Ishikawa (cell line): Measurements from ENCODE around the gene CLDN1.

Source experiments
- CEBPB ChIP-seq: IDR thresholded peaks from 2 replicates; pipeline ENCODE4 v1.6.1; 2012
- CREB1 ChIP-seq: IDR thresholded peaks from 2 replicates; pipeline ENCODE4 v1.6.1; 2012; ENCODE audit warnings: low read depth
- EGR1 ChIP-seq: IDR thresholded peaks from 2 replicates; pipeline ENCODE4 v1.6.1; 2012
- EP300 ChIP-seq: IDR thresholded peaks from 2 replicates; pipeline ENCODE4 v1.6.1; 2012; ENCODE audit warnings: borderline replicate concordance
- FOXM1 ChIP-seq: IDR thresholded peaks from 2 replicates; pipeline ENCODE4 v1.6.1; 2012; ENCODE audit warnings: low read depth, borderline replicate concordance
- NFIC ChIP-seq: IDR thresholded peaks from 2 replicates; pipeline ENCODE4 v1.6.1; 2012
- RAD21 ChIP-seq: IDR thresholded peaks from 2 replicates; pipeline ENCODE4 v1.6.1; 2012; ENCODE audit warnings: low read depth
- TAF1 ChIP-seq: IDR thresholded peaks from 2 replicates; pipeline ENCODE4 v1.6.1; 2012; ENCODE audit warnings: low read depth, mild to moderate bottlenecking
- TCF12 ChIP-seq: IDR thresholded peaks from 2 replicates; pipeline ENCODE4 v1.6.1; 2012; ENCODE audit warnings: low read depth
- TEAD4 ChIP-seq: IDR thresholded peaks from 2 replicates; pipeline ENCODE4 v1.6.1; 2012
- USF1 ChIP-seq: IDR thresholded peaks from 2 replicates; pipeline ENCODE4 v1.6.1; 2012
- YY1 ChIP-seq: IDR thresholded peaks from 2 replicates; pipeline ENCODE4 v1.6.1; 2012; ENCODE audit warnings: low read depth
- ZBTB7A ChIP-seq: IDR thresholded peaks from 2 replicates; pipeline ENCODE4 v1.6.1; 2012; ENCODE audit warnings: low read depth
- TF ChIP-seq, protein P1 (sequence below): IDR thresholded peaks from 2 replicates; pipeline ENCODE4 v1.6.1; 2012
- TF ChIP-seq, protein P2 (sequence below): IDR thresholded peaks from 2 replicates; pipeline ENCODE4 v1.6.1; 2012; ENCODE audit warnings: low read depth, mild to moderate bottlenecking

The CLDN1 gene

DNA sequence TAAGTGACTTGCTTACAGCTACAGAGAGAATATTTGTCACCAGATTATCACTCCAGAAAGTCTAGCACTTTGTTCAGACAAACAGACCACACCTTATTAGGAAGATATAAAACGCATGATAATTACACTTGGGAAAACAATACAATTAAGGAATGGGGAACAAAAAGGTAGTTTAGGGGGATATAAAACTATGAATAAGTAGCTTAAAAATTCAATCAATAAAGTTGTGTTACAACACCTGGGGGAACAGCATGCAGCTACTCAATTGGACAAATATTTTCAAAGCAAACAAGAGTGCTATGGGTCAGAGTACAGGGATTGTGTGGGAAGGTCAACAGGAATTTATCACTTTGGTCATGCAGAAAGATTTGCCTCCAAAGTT, 15.1 kb downstream of the CLDN1 start:
- TF ChIP-seq RAD21: no peak
- TF ChIP-seq, protein P1, sequence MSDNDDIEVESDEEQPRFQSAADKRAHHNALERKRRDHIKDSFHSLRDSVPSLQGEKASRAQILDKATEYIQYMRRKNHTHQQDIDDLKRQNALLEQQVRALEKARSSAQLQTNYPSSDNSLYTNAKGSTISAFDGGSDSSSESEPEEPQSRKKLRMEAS: no peak
- no peak for TF ChIP-seq EP300
- no peak for TF ChIP-seq ZBTB7A
- TF ChIP-seq TEAD4: no peak
- no peak for TF ChIP-seq EGR1
- TF ChIP-seq USF1: no peak
- TF ChIP-seq, protein P2, sequence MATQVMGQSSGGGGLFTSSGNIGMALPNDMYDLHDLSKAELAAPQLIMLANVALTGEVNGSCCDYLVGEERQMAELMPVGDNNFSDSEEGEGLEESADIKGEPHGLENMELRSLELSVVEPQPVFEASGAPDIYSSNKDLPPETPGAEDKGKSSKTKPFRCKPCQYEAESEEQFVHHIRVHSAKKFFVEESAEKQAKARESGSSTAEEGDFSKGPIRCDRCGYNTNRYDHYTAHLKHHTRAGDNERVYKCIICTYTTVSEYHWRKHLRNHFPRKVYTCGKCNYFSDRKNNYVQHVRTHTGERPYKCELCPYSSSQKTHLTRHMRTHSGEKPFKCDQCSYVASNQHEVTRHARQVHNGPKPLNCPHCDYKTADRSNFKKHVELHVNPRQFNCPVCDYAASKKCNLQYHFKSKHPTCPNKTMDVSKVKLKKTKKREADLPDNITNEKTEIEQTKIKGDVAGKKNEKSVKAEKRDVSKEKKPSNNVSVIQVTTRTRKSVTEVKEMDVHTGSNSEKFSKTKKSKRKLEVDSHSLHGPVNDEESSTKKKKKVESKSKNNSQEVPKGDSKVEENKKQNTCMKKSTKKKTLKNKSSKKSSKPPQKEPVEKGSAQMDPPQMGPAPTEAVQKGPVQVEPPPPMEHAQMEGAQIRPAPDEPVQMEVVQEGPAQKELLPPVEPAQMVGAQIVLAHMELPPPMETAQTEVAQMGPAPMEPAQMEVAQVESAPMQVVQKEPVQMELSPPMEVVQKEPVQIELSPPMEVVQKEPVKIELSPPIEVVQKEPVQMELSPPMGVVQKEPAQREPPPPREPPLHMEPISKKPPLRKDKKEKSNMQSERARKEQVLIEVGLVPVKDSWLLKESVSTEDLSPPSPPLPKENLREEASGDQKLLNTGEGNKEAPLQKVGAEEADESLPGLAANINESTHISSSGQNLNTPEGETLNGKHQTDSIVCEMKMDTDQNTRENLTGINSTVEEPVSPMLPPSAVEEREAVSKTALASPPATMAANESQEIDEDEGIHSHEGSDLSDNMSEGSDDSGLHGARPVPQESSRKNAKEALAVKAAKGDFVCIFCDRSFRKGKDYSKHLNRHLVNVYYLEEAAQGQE: no peak
- no peak for TF ChIP-seq CEBPB
- TF ChIP-seq FOXM1: no peak
- no peak for TF ChIP-seq CREB1
- TF ChIP-seq TCF12: no peak
- TF ChIP-seq TAF1: no peak
- no peak for TF ChIP-seq NFIC
- TF ChIP-seq YY1: no peak

DNA sequence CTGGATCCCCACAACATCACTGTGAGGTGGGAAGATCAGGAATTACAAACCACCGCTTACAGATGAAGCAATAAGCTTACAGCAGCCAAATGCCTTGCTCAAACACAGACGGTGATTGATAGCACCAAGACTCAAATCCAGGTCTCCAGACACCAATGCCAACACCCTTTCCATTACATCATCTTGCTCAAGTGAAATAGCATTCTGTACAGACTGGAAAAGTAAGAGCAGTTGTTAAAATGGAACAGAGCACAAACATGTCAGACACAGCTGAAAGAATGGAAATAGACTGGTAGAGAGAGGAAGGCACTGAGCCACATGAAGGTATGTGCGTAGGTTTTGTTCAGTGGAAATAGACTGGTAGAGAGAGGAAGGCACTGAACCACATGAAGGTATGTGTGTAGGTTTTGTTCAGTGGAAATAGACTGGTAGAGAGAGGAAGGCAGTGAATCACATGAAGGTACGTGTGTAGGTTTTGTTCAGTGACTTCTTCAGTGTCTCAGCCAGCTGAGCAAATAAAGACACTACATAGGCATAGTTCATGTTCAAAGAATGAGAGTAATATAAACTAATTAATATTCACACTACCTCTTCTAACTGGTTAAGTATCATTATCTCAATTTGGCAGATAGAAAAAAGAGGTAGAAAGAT, 15.6 kb downstream of the CLDN1 start:
- no peak for TF ChIP-seq YY1
- TF ChIP-seq, protein P1: no peak
- TF ChIP-seq, protein P2: no peak
- no peak for TF ChIP-seq ZBTB7A
- peak; percentile 66 for TF ChIP-seq CEBPB
- TF ChIP-seq EP300: no peak
- TF ChIP-seq NFIC: no peak

- TF ChIP-seq RAD21 (no peak), ZBTB7A (no peak), USF1 (no peak), YY1 (no peak), TCF12 (no peak), EGR1 (no peak), EP300 (no peak), NFIC (no peak), CEBPB (no peak)
- TF ChIP-seq, protein P2: no peak
Observed at GRCh38 chr3:190306026-190306425, 16.2 kb downstream of the CLDN1 start.

GRCh38 chr3:190305406-190305805, 16.8 kb downstream of the CLDN1 start:
- no peak for TF ChIP-seq USF1
- TF ChIP-seq TAF1: no peak
- TF ChIP-seq, protein P1: no peak
